ENCODE data around the gene MEF2A.

MEF2A gene

DNA sequence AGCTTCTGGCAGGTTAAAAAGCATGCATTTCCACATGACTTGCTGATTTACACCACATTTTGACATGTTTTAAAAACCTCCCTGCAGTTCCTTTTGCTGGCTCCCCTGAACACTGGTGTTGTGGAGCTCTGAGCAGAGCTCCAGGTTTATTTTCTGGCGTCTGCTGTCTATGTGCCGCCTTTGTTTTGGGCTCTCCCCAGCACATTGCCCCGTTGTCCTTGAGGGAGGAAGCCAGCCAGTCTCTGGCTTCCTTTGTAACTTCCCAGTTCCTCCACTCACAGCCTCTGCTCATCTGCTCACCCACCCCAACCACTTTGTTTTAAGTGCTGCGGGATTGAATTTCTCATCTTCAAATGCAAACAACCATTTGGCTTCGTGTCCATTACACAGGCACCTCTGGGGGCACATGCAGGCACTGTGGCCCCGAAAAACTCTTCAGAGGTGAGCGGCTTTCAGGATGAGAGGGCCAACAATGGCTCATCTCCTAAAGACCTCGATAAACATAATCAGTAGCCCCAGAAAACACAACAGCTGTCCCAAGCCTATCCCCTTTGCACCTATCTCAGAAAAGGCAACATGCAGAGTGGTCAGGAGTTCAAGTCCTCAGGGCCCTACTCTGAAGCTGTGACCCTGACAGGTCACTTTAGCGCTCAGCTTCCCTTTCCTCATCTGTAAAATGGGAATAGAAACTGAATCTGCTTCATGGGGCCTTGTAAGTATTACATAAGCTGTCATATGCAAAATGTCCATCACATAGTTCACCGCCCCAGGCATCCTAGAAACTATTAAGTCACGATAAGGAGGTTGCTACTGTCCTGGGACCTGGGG lies 1.3 kb upstream of the MEF2A start:
- peak; percentile 15 for DNase-seq (ENCODE audit: low spot score)

DNA sequence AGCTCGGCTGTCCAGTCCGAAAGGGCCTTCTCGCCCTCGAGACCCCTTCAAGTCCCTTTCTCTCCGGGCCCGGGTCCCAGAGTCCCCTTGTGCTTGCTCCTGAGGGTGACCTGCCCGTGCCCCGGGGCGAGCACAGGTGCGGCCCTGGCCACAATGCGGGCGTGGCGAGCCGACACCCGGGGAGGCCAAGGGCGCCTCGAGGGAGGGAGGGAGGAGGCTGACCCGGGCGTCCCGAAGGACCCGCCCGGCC lies 810 bp upstream of the MEF2A start:
- DNase-seq (ENCODE audit: low spot score): no peak

DNA sequence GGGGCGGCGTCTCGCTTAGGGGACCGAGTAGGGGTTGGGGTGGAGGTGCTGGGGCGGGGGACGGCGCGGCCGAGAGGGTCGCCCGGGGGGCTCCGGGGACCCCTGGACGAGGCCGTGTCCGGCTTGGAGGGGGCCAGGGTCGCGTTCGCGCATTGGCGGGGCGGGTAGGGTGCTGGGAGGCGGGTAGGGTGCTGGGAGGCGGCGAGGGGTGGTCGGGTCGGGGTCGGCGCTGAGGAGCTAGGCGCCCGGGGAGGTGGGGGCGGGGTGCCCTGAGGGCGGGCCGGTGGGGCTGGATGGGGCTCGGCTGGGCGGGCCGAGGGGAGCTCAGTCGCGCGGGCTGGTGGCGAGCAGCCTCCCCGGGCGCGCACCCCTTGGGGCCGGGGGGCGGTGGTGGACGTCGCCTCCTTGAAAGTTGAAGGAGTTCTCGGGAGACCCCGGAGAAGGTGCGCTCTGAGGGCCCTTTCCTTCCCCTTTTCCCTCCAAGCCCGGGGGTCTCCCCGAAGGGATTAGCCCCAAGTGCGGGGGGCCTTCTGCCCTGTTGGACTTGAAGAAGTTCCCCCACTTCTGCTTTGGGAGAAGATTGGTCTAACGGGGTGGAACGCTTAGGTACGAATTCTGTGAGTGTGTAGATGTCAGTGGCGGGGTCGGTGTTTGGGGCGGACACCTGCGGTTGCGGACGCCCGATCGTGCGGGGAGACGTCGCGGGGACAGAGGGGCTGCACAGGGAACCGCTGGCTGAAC lies 543 bp downstream of the MEF2A start:
- peak; percentile 46 for DNase-seq (ENCODE audit: low spot score)

DNA sequence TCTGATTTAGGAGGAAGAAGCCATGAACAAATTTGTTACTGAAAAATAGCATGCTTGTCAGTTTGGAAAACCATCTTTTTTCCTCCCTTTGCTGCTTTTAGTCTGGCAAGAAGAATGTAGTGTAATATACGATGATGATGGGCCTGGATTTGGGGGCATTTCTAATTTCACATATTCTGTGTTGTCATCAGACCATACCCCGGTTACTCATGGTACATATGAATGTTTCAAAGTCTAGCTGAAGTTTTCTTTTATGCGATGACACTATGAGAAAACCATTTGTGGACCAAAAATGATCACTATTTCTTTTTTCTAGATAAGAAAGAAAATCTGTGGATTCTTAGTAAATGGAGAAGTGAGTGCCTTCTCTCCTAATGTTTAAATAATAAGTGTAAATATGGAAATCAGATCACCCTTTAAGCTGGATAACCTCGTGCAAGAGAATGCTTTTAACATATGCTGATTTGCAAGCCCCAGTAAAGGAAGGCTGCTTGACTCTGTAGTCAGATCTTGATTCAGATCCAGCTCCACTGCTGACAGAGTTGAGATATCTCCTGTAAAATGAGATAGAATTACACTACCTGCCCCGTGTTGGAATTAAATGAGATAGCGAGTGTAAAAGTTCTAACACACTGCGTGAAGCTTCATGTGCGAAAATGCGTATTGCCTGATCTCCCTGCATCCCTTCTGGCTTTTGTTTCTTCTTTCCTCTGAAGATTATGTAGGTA lies 3.0 kb downstream of the MEF2A start:
- DNase-seq (ENCODE audit: low spot score): no peak

DNA sequence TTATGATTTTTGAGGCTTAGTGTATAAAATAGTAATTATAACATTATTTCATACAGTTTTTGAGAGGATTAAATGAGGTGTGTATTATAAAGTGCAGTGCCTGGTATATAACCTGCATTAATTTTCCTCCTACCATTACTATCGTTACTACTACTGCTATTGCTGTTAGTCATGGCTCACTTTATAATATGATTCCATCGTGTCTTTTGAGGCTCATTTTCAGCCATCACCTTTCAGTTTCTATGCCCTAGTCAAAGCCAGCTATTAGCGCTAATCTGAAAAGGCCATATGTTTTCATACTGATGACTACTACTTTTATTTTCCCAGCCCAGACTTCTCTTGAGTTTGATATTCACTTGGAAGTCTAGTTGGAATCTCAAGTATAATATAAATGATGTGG lies 5.5 kb downstream of the MEF2A start:
- DNase-seq (ENCODE audit: low spot score): no peak

DNA sequence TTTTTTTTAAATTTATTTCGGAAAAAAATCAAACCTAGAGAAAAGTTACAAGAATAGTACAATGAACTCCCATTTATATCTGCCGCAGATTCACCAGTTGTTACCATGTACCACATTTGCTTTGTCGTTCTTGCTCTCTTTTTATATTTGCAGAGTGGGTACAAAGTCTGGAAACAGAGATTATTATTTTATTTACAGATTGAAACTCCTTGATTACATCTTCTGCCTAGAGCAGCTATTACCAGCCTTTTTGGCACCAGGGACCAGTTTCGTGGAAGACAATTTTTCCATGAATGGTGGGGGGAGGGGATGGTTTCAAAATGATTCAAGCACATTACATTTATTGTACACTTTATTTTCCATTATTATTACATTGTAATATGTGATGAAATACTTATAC lies 8.3 kb downstream of the MEF2A start:
- DNase-seq (ENCODE audit: low spot score): no peak

DNA sequence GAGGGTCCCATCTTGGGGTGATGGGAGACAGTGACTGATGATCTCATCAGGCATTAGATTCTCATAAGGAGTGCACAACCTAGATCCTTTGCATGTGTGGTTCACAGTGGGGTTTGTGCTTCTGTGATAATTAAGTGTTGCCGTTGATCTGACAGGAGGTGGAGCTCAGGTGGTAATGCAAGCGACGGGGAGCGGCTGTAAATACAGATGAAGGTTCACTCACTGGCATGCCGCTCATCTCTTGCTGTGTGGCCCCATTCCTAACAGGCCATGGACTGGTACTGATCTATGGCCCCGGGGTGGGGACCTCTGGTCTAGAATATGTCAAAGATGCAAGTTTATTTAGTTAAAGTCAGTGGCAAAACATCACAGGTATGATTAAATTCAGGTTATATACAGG lies 8.7 kb downstream of the MEF2A start:
- no peak for DNase-seq (ENCODE audit: low spot score)

DNA sequence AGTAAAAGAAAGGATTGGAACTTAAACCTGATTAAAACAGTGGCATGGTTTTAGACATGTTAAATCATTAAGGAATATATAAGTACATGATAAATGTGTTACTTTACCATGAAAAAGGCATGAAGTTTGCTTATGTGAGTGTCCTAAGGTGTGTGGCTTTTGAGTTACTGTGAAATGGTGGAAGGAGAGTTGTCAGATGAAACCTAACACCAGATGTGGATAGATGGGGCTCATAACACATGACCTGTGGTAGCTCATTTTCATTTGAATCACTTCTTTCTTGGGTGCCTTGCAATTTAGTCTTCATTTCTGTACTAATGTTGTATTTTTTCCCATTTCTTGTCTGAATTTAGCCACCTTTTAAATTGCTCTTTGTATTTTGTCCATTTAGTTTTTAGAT lies 13.0 kb downstream of the MEF2A start:
- peak; percentile 39 for DNase-seq (ENCODE audit: low spot score)

DNA sequence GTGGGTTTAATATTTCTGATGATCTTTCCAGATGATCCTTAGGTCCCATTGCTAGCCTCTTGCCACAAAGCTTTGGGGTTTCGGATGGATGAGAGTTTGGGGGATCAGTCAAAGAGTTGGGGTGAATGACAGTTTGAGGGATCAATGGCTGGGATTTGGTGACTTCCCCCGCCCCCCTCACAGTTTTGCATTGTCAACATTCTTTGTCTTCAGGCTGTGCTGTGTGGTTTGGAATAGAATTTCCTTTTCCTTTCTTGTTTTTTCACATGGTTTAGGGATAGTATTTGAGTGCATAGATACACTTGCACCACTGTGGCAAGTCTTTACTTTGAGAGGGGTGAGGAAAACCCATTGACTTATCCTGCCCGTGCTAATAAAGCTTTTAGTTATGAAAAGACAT lies 14.3 kb downstream of the MEF2A start:
- DNase-seq (ENCODE audit: low spot score): peak; percentile 25

DNA sequence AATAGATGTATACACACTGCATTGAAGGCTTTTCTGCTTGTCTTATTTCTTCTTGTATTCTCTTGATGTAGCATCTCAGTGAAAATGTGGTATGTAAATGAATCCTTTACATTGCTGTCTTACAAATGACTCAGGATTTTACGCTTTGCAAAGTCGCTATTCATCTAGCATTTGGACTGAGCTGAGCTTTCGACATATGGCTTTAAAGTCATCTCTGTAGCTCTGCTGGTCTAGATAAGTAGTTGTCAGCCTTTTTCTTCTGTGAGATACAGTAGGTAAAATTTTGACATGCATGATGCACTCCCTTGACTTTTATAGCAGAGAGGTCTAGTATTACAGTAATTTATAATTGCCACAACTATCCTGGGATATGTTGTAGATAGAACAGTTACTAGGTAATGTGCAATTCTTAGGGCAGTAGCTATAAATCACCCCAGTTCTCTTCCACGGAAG lies 16.8 kb downstream of the MEF2A start:
- DNase-seq (ENCODE audit: low spot score): no peak

DNA sequence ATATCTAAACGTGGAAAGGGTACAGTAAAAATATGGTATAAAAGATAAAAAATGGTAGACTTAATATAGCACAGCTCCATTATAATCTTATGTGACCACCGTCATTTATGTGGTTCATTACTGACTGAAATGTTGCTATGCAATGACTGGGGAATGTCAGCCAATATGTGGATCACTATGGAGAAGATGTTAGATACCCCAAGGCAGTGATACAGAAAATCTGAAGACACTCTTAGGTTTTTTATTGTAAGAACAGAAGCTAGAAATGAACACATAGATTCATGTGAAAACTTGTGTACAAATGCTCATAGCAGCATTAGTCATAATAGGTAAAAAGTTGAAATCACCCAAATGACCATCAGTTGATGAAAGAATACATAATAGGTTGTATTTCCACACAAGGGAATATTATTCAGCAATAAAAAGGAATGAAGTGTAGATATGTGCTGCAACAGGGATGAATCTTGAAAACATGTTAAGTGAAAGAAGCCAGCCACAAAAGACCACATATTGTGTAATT lies 18.4 kb downstream of the MEF2A start:
- no peak for DNase-seq (ENCODE audit: low spot score)

DNA sequence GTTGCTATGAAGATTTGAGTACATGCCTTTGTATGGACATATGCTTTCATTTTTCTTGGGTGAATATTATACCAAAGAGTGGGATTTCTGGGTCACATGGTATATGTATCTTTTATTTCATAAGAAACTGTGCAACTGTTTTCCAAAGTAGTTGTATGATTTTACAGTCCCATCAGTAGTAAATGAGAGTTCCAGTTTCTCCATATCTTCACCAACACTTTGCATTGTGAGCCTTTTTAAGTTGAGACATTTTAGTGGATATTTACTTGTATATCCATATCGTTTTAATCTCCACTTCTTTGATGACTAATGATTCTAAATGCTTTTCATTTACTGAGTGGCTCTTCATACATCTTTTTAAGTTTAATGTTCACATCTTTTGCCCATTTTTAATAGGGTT lies 20.3 kb downstream of the MEF2A start:
- DNase-seq (ENCODE audit: low spot score): no peak

DNA sequence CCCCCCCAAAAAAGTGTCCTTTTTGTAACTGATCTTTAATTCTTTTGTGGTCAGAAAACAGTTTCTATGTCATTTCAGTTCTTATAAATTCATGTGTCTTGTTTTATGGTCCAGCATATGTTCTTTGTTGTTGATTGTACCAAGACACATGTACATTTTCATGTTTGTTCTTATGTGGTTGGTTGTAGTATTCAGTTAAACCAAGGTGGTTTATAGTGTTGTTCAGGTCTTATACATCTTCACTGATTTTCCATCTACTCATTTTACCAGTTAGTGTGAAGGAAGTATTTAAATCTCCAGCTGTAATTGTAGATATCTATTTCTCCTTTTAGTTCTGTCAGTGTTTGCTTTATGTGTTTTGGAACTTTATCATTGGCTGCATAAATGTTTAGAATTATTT lies 24.0 kb downstream of the MEF2A start:
- DNase-seq (ENCODE audit: low spot score): no peak

DNA sequence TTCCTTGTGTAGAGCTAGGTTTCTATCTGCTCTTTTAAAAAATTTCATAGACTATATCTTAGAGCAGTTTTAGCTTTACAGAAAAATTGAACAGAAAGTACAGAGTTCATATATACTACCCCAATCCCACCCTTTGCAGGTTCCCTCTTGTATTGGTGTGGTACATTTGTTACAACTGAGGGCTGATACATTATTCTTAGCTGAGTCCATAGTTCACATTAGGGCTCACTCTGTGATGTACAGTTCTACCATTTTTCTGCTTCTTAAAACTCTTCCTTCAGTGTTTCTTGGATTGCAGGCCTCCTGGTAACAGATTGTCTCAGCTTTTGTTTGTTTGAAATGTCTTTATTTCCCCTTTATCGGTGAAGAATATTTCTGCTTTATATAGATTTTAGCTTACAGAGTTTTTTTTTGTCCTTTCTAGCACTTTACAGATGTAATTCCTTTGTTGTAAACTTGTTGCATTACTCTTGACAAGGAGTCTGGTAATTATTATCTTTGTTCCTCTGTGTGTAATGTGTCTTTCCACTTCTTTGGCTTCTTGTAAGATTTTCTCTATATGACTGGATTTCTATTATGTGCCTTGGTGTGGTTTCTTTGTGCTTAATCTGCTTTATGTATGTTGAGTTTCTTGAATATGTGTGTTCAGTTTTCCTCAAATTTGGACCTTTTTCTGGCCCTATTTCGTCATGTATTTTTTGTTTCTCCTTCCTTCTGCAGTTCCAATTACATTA lies 25.3 kb downstream of the MEF2A start:
- DNase-seq (ENCODE audit: low spot score): no peak

DNA sequence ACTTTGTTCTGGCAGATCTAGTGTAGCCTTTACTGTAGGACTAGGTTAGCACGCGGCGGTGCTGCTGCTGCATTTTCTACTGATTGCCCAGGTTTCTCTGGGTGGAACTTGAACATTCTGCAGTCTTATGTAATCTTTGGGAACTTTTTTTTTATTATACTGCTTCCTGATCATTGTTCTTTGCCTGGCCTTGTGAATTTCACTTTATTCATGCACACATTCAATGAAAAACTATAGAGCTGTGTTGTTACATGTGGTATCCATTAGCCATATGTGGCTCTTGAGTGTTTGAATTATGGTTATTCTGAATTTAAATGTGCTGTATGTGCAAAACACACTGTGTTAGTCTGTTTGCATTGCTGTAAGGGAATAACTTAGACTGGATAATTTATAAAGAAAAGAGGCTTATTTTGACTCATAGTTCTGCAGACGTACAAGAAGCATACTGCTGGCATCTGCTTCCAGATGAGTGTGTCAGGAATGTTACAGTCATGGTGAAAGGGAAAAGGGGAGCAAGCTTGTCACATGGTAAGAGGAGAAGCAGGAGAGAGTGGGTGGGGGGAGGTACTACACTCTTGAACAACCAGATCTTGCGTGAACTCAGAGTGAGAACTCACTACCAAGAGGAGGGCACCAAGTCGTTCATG lies 26.5 kb downstream of the MEF2A start:
- DNase-seq (ENCODE audit: low spot score): no peak

DNA sequence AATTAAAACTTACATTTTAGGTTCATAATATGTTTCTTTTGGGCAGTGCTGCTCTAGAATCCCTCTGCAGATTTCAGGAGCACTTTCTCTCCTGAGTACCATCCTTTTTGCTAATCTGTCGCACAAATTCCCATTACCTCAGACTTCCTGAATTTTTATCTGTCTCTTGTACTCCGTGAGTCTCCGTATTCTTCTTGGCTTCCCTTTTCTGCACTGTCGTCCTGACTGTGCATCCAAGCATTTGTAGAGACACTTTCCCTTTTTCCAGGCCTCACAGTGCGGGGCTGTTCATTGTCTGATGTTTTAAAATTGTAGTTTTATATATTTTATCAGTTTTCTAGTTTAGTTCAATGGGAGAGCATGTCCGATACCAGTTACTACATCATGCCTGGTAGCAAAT lies 27.3 kb downstream of the MEF2A start:
- no peak for DNase-seq (ENCODE audit: low spot score)

DNA sequence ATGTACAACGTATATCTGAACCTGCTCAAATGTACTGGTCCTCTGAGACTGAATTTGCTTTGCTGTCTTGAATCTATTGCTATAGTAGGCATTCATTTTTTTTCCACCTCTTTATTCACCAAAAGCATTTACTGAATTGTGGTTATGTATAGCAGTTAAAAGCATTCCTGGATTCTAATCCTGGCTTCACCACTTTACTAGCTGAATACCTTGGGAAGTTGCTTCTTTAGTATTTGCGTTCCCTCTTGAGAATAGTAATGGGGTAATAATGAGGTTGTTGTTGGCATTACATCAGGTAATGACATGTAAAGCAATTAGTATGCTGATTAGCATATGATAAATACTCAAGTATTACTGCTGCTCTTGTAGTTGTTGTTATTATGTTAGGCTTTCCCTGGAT lies 29.1 kb downstream of the MEF2A start:
- no peak for DNase-seq (ENCODE audit: low spot score)

DNA sequence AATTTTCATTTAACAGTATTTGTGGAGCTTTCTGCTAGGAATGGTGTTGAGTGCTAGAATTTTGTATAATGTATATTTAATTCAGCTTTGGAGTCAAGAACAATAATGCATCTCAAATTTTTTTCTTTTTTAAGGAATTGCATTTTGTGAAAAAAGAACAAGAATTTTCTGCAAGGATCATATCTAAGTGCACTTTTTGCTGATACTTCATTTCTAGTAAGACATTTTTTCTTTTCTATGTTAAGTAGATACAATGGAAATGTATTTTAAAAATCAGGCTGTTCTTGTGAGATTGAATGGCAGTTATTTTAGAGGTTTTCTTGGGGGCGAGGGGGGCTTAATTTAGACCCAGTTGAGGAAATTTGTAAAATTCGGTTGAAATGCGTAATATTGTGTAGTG lies 32.5 kb downstream of the MEF2A start:
- no peak for DNase-seq (ENCODE audit: low spot score)

DNA sequence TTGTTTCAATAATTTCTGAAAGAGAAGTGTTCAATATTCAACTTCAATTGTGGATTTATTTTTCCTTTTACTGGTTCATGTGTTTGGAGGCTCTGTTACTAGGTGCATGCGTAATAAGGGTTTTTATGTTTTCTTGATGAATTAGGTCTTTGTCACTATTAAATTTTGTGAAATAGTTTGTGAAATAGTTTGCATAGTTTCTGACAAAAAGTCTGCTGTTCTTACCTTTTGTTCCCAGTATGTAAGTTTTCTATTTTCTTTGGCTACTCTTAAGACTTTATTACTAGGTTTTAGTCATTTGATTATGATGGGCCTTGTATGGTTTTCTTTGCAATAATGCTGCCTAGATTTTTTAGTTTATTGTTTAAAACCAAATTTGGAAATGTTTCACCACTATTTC lies 38.0 kb downstream of the MEF2A start:
- DNase-seq (ENCODE audit: low spot score): no peak

DNA sequence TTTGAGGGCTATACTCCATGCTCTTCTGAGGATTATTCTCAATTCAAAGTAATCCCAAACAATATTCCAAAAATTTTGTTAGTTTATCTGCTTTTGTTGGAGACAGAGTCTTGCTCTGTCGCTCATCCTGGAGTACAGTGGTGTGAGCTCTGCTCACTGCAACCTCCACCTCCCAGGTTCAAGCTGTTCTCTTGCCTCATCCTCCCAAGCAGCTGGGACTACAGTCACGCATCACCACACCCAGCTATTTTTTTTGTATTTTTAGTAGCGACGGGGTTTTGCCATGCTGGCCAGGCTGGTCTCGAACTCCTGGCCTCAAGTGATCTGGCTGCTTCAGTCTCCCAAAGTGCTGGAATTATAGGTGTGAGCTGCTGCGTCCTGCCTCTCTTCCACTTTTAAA lies 39.1 kb downstream of the MEF2A start:
- DNase-seq (ENCODE audit: low spot score): no peak

DNA sequence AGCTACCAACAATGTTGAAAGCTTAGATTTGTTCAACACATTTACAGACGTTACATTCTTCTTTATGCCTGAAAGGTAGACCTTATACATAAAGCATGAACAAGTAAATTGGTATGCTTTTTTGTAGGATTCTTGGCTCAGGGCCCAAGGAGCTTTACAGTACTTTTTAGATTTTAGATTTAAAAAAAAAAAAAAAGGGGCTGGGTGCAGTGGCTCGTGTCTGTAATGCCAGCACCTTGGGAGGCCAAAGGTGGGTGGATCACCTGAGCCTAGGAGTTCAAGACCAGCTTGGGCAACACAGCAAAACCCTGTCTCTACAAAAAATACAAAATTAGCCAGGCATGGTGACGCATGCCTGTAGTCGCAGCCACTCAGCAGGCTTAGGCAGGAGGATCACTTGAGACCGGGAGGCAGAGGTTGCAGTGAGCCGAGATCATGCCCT lies 39.7 kb downstream of the MEF2A start:
- no peak for DNase-seq (ENCODE audit: low spot score)

DNA sequence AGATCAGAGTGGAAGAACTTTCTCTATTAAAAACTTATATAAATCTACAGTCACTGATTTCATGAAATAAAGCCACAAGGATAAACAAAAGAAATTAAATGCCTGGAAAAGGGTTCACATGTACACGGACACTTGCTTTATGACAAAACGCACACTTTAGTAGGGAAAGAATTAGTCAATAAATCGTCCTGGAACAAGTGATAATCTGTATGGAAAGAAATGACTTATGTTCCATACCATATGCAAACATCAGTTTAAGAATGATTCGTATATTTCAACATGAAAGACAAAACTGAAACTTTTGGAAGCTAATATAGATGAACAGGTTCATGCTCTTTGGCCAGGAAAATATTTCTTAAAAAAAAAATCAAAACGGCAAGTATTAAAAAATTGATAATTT lies 40.2 kb downstream of the MEF2A start:
- DNase-seq (ENCODE audit: low spot score): no peak
